SU-DHL-6 (cell line): ENCODE data around the gene TRAPPC10.

Experiments
- H2AFZ ChIP-seq: fragments of 200-600 bp; sonication (generic); 2 replicates; pipeline ENCODE4 v1.6.1; 2014; ENCODE audit warnings: low read depth, mild to moderate bottlenecking, moderate library complexity, mixed read lengths, antibody characterized with exemption, low read length; ENCODE audit not compliant: severe bottlenecking
- H3F3A ChIP-seq: fragments of 200-600 bp; shearing (Covaris generic); 2 replicates; pipeline ENCODE4 v1.6.0; 2016; ENCODE audit warnings: antibody characterized with exemption, mild to moderate bottlenecking; ENCODE audit not compliant: insufficient read depth
- H3K27ac ChIP-seq: fragments of 200-600 bp; sonication (generic); 2 replicates; pipeline ENCODE4 v1.5.1; 2016; ENCODE audit warnings: low read depth, mild to moderate bottlenecking, low read length, moderate library complexity, mixed read lengths
- H3K27me3 ChIP-seq: fragments of 200-600 bp; sonication (generic), shearing (Covaris generic); 2 replicates; pipeline ENCODE4 v1.6.0; 2014; ENCODE audit warnings: mild to moderate bottlenecking, low read length
- H3K36me3 ChIP-seq: fragments of 200-600 bp; sonication (generic); 2 replicates; pipeline ENCODE4 v1.6.1; 2014; ENCODE audit warnings: mild to moderate bottlenecking, low read length, mixed read lengths
- H3K4me2 ChIP-seq: fragments of 300-600, 200-600 bp; shearing (Covaris generic), sonication (generic); 2 replicates; pipeline ENCODE4 v1.6.0; 2014; ENCODE audit warnings: low read length, low read depth, mild to moderate bottlenecking; ENCODE audit not compliant: poor library complexity, severe bottlenecking
- H3K4me3 ChIP-seq: fragments of 200-600 bp; sonication (generic); 2 replicates; pipeline ENCODE4 v1.5.1; 2014; ENCODE audit warnings: antibody characterized with exemption, low read length, mild to moderate bottlenecking, mixed read lengths; ENCODE audit not compliant: insufficient read depth, poor library complexity, severe bottlenecking
- H3K79me2 ChIP-seq: fragments of 200-600 bp; sonication (generic); 2 replicates; pipeline ENCODE4 v1.6.1; 2014; ENCODE audit warnings: mild to moderate bottlenecking, low read length, moderate library complexity; ENCODE audit not compliant: insufficient read depth
- H3K9ac ChIP-seq: fragments of 200-600 bp; sonication (generic); 2 replicates; pipeline ENCODE4 v1.7.0; 2014; ENCODE audit warnings: mild to moderate bottlenecking, low read length
- H3K9me2 ChIP-seq: fragments of 200-600 bp; sonication (generic); replicated peaks from 2 replicates; pipeline ENCODE4 v1.6.1; 2014; ENCODE audit warnings: low read length; ENCODE audit not compliant: insufficient read depth
- H3K9me3 ChIP-seq: fragments of 200-600 bp; sonication (generic); 2 replicates; pipeline ENCODE4 v1.6.1; 2014; ENCODE audit warnings: low read length, mixed read lengths; ENCODE audit not compliant: insufficient read depth
- H4K20me1 ChIP-seq: fragments of 200-600 bp; sonication (generic); 2 replicates; pipeline ENCODE4 v1.6.1; 2014; ENCODE audit warnings: low read depth, mild to moderate bottlenecking, antibody characterized with exemption, low read length, moderate library complexity, mixed read lengths
- CTCF ChIP-seq: fragments of 200-600 bp; sonication (generic); IDR thresholded peaks from one replicate; pipeline ENCODE4 v1.5.1; 2017; ENCODE audit warnings: antibody characterized with exemption, mild to moderate bottlenecking, low read length, moderate library complexity; ENCODE audit not compliant: insufficient read depth, poor library complexity, severe bottlenecking
- EZH2phosphoT487 ChIP-seq: fragments of 200-600 bp; sonication (generic), shearing (Covaris generic); conservative IDR thresholded peaks from 2 replicates; pipeline ENCODE4 v1.6.1; 2018; ENCODE audit warnings: mild to moderate bottlenecking, antibody characterized with exemption, low read length, moderate library complexity, mixed read lengths

The TRAPPC10 gene

GRCh38 chr21:43989401-43989800 lies 22.7 kb upstream of the TRAPPC10 start:
- Histone ChIP-seq H4K20me1 (no peaks in the 10 kb centered on the region), H3K27me3 (no peaks in the 10 kb centered on the region), H3F3A (no peaks in the 10 kb centered on the region), H3K27ac (no peak overlapping the region), H3K36me3 (no peaks in the 10 kb centered on the region), H3K9me3 (no peaks in the 10 kb centered on the region), H3K4me2 (no peak overlapping the region), H3K9ac (no peak overlapping the region), H2AFZ (no peak overlapping the region), H3K79me2 (no peaks in the 10 kb centered on the region), H3K9me2 (no peaks in the 10 kb centered on the region), H3K4me3 (no peak overlapping the region)
- TF ChIP-seq EZH2phosphoT487 (no peak), CTCF (no peak)

GRCh38 chr21:43991447-43991991 lies 20.6 kb upstream of the TRAPPC10 start:
- no peaks in the 10 kb centered on the region for H4K20me1 ChIP-seq
- H3K27ac ChIP-seq = no peak overlapping the region
- TF ChIP-seq CTCF (no peak), EZH2phosphoT487 (no peak)
- no peak overlapping the region for H3K9ac ChIP-seq
- no peak overlapping the region for H2AFZ ChIP-seq
- H3K4me3 ChIP-seq = no peak overlapping the region
- H3K79me2 ChIP-seq = no peaks in the 10 kb centered on the region
- H3K4me2 ChIP-seq = no peak overlapping the region
- H3K9me2 ChIP-seq = no peaks in the 10 kb centered on the region
- no peaks in the 10 kb centered on the region for H3K27me3 ChIP-seq
- H3F3A ChIP-seq = no peaks in the 10 kb centered on the region
- H3K9me3 ChIP-seq = no peaks in the 10 kb centered on the region
- no peaks in the 10 kb centered on the region for H3K36me3 ChIP-seq

GRCh38 chr21:43992121-43992520 lies 20.0 kb upstream of the TRAPPC10 start:
- Histone ChIP-seq H3K9ac (no peak overlapping the region), H3K27ac (no peak overlapping the region), H3K4me3 (no peak overlapping the region), H3K9me3 (no peaks in the 10 kb centered on the region), H3K36me3 (no peaks in the 10 kb centered on the region), H3K9me2 (no peaks in the 10 kb centered on the region), H3F3A (no peaks in the 10 kb centered on the region), H3K27me3 (no peaks in the 10 kb centered on the region), H2AFZ (no peak overlapping the region), H3K4me2 (no peak overlapping the region), H3K79me2 (no peaks in the 10 kb centered on the region), H4K20me1 (no peaks in the 10 kb centered on the region)
- TF ChIP-seq CTCF = no peak
- TF ChIP-seq EZH2phosphoT487 = no peak
